Stimulated activated CD4-positive, alpha-beta T cell treated with anti-CD3 and anti-CD28 coated beads, Interleukin-12 subunit alpha, Interleukin-12 subunit beta, amount 100 ng/mL, for 48 hours (primary cell): ENCODE data around the gene ACTR1A.
"Not testable (repeated sequence)": the region's sequence is repeated elsewhere in the genome, so short reads cannot be mapped to it uniquely, and the experiment has no call there.

ENCODE experiments used
- DNase-seq, 3 donors: peaks; one replicate each; pipeline ENCODE4 v3.0.0-alpha.2; 2020; ENCODE audit warnings: low read depth in 2 of 3, low spot score in 1 of 3

Gene ACTR1A

GRCh38 chr10:102454662-102455487, 47.6 kb downstream of the ACTR1A start:
- DNase-seq = not testable (repeated sequence)

- no peak for DNase-seq
Observed at GRCh38 chr10:102453502-102453901, 49.0 kb downstream of the ACTR1A start.

- DNase-seq = peak; percentile 69 to 77 (median 69)
Observed at GRCh38 chr10:102452672-102453340, 49.7 kb downstream of the ACTR1A start.

- DNase-seq = no peak
Observed at GRCh38 chr10:102451105-102451969, 51.2 kb downstream of the ACTR1A start, which contains the start of gene C10orf95. C10orf95 (minus strand) TSS chr10:102451543; CDS start chr10:102451093, 450 bp downstream.

GRCh38 chr10:102450374-102451104, 52.0 kb downstream of the ACTR1A start:
- DNase-seq = peak; percentile 58 to 78 (median 74)

GRCh38 chr10:102450124-102450373, 52.5 kb downstream of the ACTR1A start:
- DNase-seq = no peak

- DNase-seq = peak; percentile 76 to 81 (median 78)
Observed at GRCh38 chr10:102449321-102450123, 53.0 kb downstream of the ACTR1A start.

GRCh38 chr10:102444851-102445250, 57.7 kb downstream of the ACTR1A start:
- DNase-seq = no peak

- no peak for DNase-seq
Observed at GRCh38 chr10:102438374-102438773, 64.1 kb downstream of the ACTR1A start.

GRCh38 chr10:102437515-102437914, 65.0 kb downstream of the ACTR1A start:
- DNase-seq = no peak

- no peak for DNase-seq
Observed at GRCh38 chr10:102436312-102436711, 66.2 kb downstream of the ACTR1A start.

GRCh38 chr10:102435529-102436233, 66.8 kb downstream of the ACTR1A start:
- DNase-seq = no peak

- no peak for DNase-seq
Observed at GRCh38 chr10:102435133-102435497, 67.4 kb downstream of the ACTR1A start.

- DNase-seq = no peak
Observed at GRCh38 chr10:102434394-102435132, 67.9 kb downstream of the ACTR1A start.

GRCh38 chr10:102433619-102434046, 68.9 kb downstream of the ACTR1A start:
- DNase-seq = no peak

GRCh38 chr10:102432162-102432950, 70.2 kb downstream of the ACTR1A start, which contains the start of gene CUEDC2:
CUEDC2 (minus strand) TSS chr10:102432574; CDS start chr10:102425188, 7,386 bp downstream.
- DNase-seq = peak; percentile 94 to 100 (median 95)

GRCh38 chr10:102431452-102432124, 70.9 kb downstream of the ACTR1A start:
- DNase-seq = no peak
